Mesendoderm (in vitro differentiated cells): Measurements from ENCODE around the gene PSD2. TPM values are rescaled to one million over a fixed set of nuclear protein-coding genes. Genes with fewer than 3 reads are reported as not detected.
A peak's percentile ranks its signal among the peaks of the same experiment; 100 is the strongest.

Experiments used
- DNase-seq: peaks from one replicate; pipeline ENCODE4 v3.0.0; 2013
- H2AK5ac ChIP-seq: 2 replicates; pipeline ENCODE4 v1.6.1; 2013; ENCODE audit warnings: low read length, inconsistent platforms
- H2BK120ac ChIP-seq: 2 replicates; pipeline ENCODE4 v1.6.1; 2013; ENCODE audit warnings: low read depth, mild to moderate bottlenecking, low read length, moderate library complexity, mixed read lengths
- H2BK15ac ChIP-seq: replicated peaks from 2 replicates; pipeline ENCODE4 v1.6.1; 2013; ENCODE audit warnings: low read depth, mild to moderate bottlenecking, moderate library complexity
- H2BK5ac ChIP-seq: 2 replicates; pipeline ENCODE4 v1.6.1; 2013; ENCODE audit warnings: low read length, inconsistent platforms
- H3K18ac ChIP-seq: 2 replicates; pipeline ENCODE4 v1.6.1; 2013; ENCODE audit warnings: mild to moderate bottlenecking, low read length, mixed read lengths
- H3K23ac ChIP-seq: one replicate; pipeline ENCODE4 v1.6.1; 2013; ENCODE audit warnings: low read length
- H3K27ac ChIP-seq: 2 replicates; pipeline ENCODE4 v1.5.1; 2013; ENCODE audit warnings: low read depth, mild to moderate bottlenecking, inconsistent platforms, low read length, moderate library complexity
- H3K27me3 ChIP-seq: 2 replicates; pipeline ENCODE4 v1.6.1; 2013; ENCODE audit warnings: low read length, control low read depth, mild to moderate bottlenecking, inconsistent platforms; ENCODE audit not compliant: insufficient read depth, poor library complexity
- H3K36me3 ChIP-seq: 2 replicates; pipeline ENCODE4 v1.6.1; 2013; ENCODE audit warnings: low read length, inconsistent platforms; ENCODE audit not compliant: control insufficient read depth, insufficient read depth
- H3K4ac ChIP-seq: one replicate; pipeline ENCODE4 v1.6.1; 2013; ENCODE audit warnings: low read depth, mild to moderate bottlenecking, low read length, moderate library complexity
- H3K4me1 ChIP-seq: 2 replicates; pipeline ENCODE4 v1.6.1; 2013; ENCODE audit warnings: low read depth, low read length, inconsistent platforms; ENCODE audit not compliant: control insufficient read depth
- H3K4me2 ChIP-seq: 2 replicates; pipeline ENCODE4 v1.6.1; 2013; ENCODE audit warnings: low read length
- H3K4me3 ChIP-seq: 2 replicates; pipeline ENCODE4 v1.5.1; 2013; ENCODE audit warnings: mild to moderate bottlenecking, low read length
- H3K56ac ChIP-seq: one replicate; pipeline ENCODE4 v1.6.1; 2013; ENCODE audit warnings: low read length
- H3K79me1 ChIP-seq: 2 replicates; pipeline ENCODE4 v1.6.1; 2013; ENCODE audit warnings: low read length, inconsistent platforms
- H3K79me2 ChIP-seq: 2 replicates; pipeline ENCODE4 v1.6.1; 2013; ENCODE audit warnings: mild to moderate bottlenecking, low read length; ENCODE audit not compliant: control insufficient read depth, insufficient read depth
- H3K9ac ChIP-seq: 2 replicates; pipeline ENCODE4 v1.6.1; 2013; ENCODE audit warnings: low read length, inconsistent platforms
- H4K5ac ChIP-seq: one replicate; pipeline ENCODE4 v1.6.1; 2013; ENCODE audit warnings: low read length
- H4K8ac ChIP-seq: one replicate; pipeline ENCODE4 v1.6.1; 2013; ENCODE audit warnings: low read depth, mild to moderate bottlenecking, control low read depth, low read length, moderate library complexity
- WGBS: extraction: QIAGEN DNeasy Blood & Tissue Kit; methylation state at CpG from one replicate; pipeline ENCODE4 v1.1.7; 2013; ENCODE audit warnings: low lambda C conversion rate, missing lambda C conversion rate; ENCODE audit not compliant: insufficient coverage; ENCODE audit errors: extremely low coverage; 5-methylcytosine and 5-hydroxymethylcytosine counted together
- polyA plus RNA-seq, 2 experiments: library from polyadenylated mRNA; stranded (reverse); fragments of 200-250 nt; gene quantifications; one replicate each; pipeline ENCODE4 v1.2.3, GENCODE V29; 2013

Gene PSD2
- 0.04 TPM for polyA plus RNA-seq (2013, experiment 1 of 2)
- polyA plus RNA-seq (2013, experiment 2 of 2) = 0.03 TPM

- Histone ChIP-seq H2BK15ac (no peak within 1 kb of the TSS), H3K36me3 (no peaks in the 10 kb centered on the region), H4K5ac (no peak within 1 kb of the TSS), H3K4me3 (no peak within 1 kb of the TSS), H3K27me3 (peaks cover 50% of the 10 kb centered on the region), H3K4me2 (peak within 1 kb of the TSS; percentile 21), H2AK5ac (no peak within 1 kb of the TSS), H3K9ac (no peak within 1 kb of the TSS), H4K8ac (no peak within 1 kb of the TSS), H3K56ac (no peak within 1 kb of the TSS), H2BK120ac (no peak within 1 kb of the TSS), H2BK5ac (no peak within 1 kb of the TSS), H3K4ac (no peak within 1 kb of the TSS), H3K79me1 (no peaks in the 10 kb centered on the region), H3K18ac (no peak within 1 kb of the TSS), H3K23ac (no peak within 1 kb of the TSS), H3K27ac (no peak within 1 kb of the TSS), H3K79me2 (no peaks in the 10 kb centered on the region), H3K4me1 (no peaks in the 10 kb centered on the region)
- DNase-seq = peak; percentile 53
- WGBS = no CpG with 5 or more reads among the region's 83 CpGs
Measured at GRCh38 chr5:139795074-139796001, at the start of gene PSD2. Gene PSD2, plus strand, starts transcription at chr5:139795808. Its CDS starts 13,633 bp downstream, at chr5:139809441.

GRCh38 chr5:139746691-139747582 is 48.7 kb upstream of the PSD2 start:
- WGBS = no CpG with 5 or more reads among the region's 44 CpGs
- H4K5ac ChIP-seq = no peak overlapping the region
- no peaks in the 10 kb centered on the region for H3K79me2 ChIP-seq
- no peak overlapping the region for H2BK5ac ChIP-seq
- DNase-seq = peak; percentile 81
- H2BK15ac ChIP-seq = no peak overlapping the region
- peak overlapping the region; percentile 85 for H3K56ac ChIP-seq
- peak overlapping the region; percentile 54 for H3K27ac ChIP-seq
- no peaks in the 10 kb centered on the region for H3K36me3 ChIP-seq
- H3K27me3 ChIP-seq = peaks cover 6% of the 10 kb centered on the region
- no peak overlapping the region for H4K8ac ChIP-seq
- H3K4me3 ChIP-seq = no peak overlapping the region
- H3K4me2 ChIP-seq = peak overlapping the region; percentile 81
- H3K23ac ChIP-seq = peak overlapping the region; percentile 67
- no peaks in the 10 kb centered on the region for H3K79me1 ChIP-seq
- H3K4ac ChIP-seq = no peak overlapping the region
- peaks cover 18% of the 10 kb centered on the region for H3K4me1 ChIP-seq
- no peak overlapping the region for H2AK5ac ChIP-seq
- H3K9ac ChIP-seq = peak overlapping the region; percentile 65
- peak overlapping the region; percentile 41 for H3K18ac ChIP-seq
- H2BK120ac ChIP-seq = no peak overlapping the region

GRCh38 chr5:139747583-139748504 is 47.8 kb upstream of the PSD2 start:
- H3K27ac ChIP-seq = no peak overlapping the region
- H2BK5ac ChIP-seq = no peak overlapping the region
- no peak overlapping the region for H2AK5ac ChIP-seq
- no peaks in the 10 kb centered on the region for H3K79me1 ChIP-seq
- H3K4me2 ChIP-seq = peak overlapping the region; percentile 81
- H3K9ac ChIP-seq = peak overlapping the region; percentile 59
- no peaks in the 10 kb centered on the region for H3K36me3 ChIP-seq
- H4K5ac ChIP-seq = no peak overlapping the region
- peak overlapping the region; percentile 15 for H3K18ac ChIP-seq
- no peak overlapping the region for H2BK120ac ChIP-seq
- H2BK15ac ChIP-seq = no peak overlapping the region
- peaks cover 6% of the 10 kb centered on the region for H3K27me3 ChIP-seq
- no peaks in the 10 kb centered on the region for H3K79me2 ChIP-seq
- peaks cover 18% of the 10 kb centered on the region for H3K4me1 ChIP-seq
- H3K4ac ChIP-seq = no peak overlapping the region
- peak; percentile 65 for DNase-seq
- H4K8ac ChIP-seq = no peak overlapping the region
- peak overlapping the region; percentile 85 for H3K56ac ChIP-seq
- peak overlapping the region; percentile 70 for H3K23ac ChIP-seq
- H3K4me3 ChIP-seq = no peak overlapping the region
- no CpG with 5 or more reads among the region's 60 CpGs for whole genome bisulfite sequencing

GRCh38 chr5:139748505-139748826 is 47.1 kb upstream of the PSD2 start:
- no peak overlapping the region for H2BK120ac ChIP-seq
- no peak overlapping the region for H3K27ac ChIP-seq
- H3K23ac ChIP-seq = no peak overlapping the region
- H3K9ac ChIP-seq = peak overlapping the region; percentile 17
- peaks cover 6% of the 10 kb centered on the region for H3K27me3 ChIP-seq
- no peaks in the 10 kb centered on the region for H3K79me2 ChIP-seq
- peak overlapping the region; percentile 85 for H3K56ac ChIP-seq
- no peak overlapping the region for H4K8ac ChIP-seq
- no peak overlapping the region for H3K4me3 ChIP-seq
- no peak for DNase-seq
- H2BK15ac ChIP-seq = no peak overlapping the region
- no peak overlapping the region for H3K4ac ChIP-seq
- no peak overlapping the region for H2AK5ac ChIP-seq
- no peak overlapping the region for H3K18ac ChIP-seq
- H2BK5ac ChIP-seq = no peak overlapping the region
- no peaks in the 10 kb centered on the region for H3K79me1 ChIP-seq
- WGBS = no CpG with 5 or more reads among the region's 27 CpGs
- H4K5ac ChIP-seq = no peak overlapping the region
- H3K4me2 ChIP-seq = peak overlapping the region; percentile 20
- peaks cover 12% of the 10 kb centered on the region for H3K4me1 ChIP-seq
- no peaks in the 10 kb centered on the region for H3K36me3 ChIP-seq

GRCh38 chr5:139749242-139749641 is 46.4 kb upstream of the PSD2 start:
- no peak overlapping the region for H2BK120ac ChIP-seq
- H3K9ac ChIP-seq = no peak overlapping the region
- H3K27ac ChIP-seq = no peak overlapping the region
- H3K56ac ChIP-seq = no peak overlapping the region
- H3K4me1 ChIP-seq = peaks cover 12% of the 10 kb centered on the region
- H3K79me2 ChIP-seq = no peaks in the 10 kb centered on the region
- no peak overlapping the region for H3K23ac ChIP-seq
- H3K36me3 ChIP-seq = no peaks in the 10 kb centered on the region
- H2BK5ac ChIP-seq = no peak overlapping the region
- DNase-seq = no peak
- no peak overlapping the region for H3K4me2 ChIP-seq
- no peak overlapping the region for H2AK5ac ChIP-seq
- H4K5ac ChIP-seq = no peak overlapping the region
- H3K4me3 ChIP-seq = no peak overlapping the region
- no CpG with 5 or more reads among the region's 2 CpGs for WGBS
- no peak overlapping the region for H2BK15ac ChIP-seq
- H3K27me3 ChIP-seq = peaks cover 6% of the 10 kb centered on the region
- no peak overlapping the region for H3K4ac ChIP-seq
- no peak overlapping the region for H4K8ac ChIP-seq
- no peak overlapping the region for H3K18ac ChIP-seq
- no peaks in the 10 kb centered on the region for H3K79me1 ChIP-seq
